ENCODE measurements around the gene ARHGEF7. TPM values are rescaled to one million over a fixed set of nuclear protein-coding genes. Genes with fewer than 3 reads are reported as not detected.
A peak's percentile ranks its signal among the peaks of the same experiment; 100 is the strongest.

ARHGEF7 gene
- total RNA-seq, 2 experiments from 2014 or later: 67.9 to 68.9 TPM

GRCh38 chr13:111130116-111130508 is 15.0 kb downstream of the ARHGEF7 start:
- Mint-ChIP-seq H3K27ac (no peak overlapping the region), H3K36me3 (ENCODE audit: low read depth) (no peaks in the 10 kb centered on the region), H3K4me1 (no peaks in the 10 kb centered on the region), H3K9me3 (peaks cover 3% of the 10 kb centered on the region), H3K4me3 (no peak overlapping the region), H3K27me3 (peaks cover 33% of the 10 kb centered on the region)
- POLR2A ChIA-PET: no interaction called here
- DNase-seq: no peak
- CTCF ChIA-PET: interaction anchor here (0.8 kb wide), 1 partner anchor 63 kb away, joined by 3 read pairs; no protein-coding TSS in a partner anchor

GRCh38 chr13:111131048-111131447 is 15.9 kb downstream of the ARHGEF7 start:
- Mint-ChIP-seq H3K27ac (no peak overlapping the region), H3K36me3 (ENCODE audit: low read depth) (no peaks in the 10 kb centered on the region), H3K4me1 (no peaks in the 10 kb centered on the region), H3K9me3 (peaks cover 3% of the 10 kb centered on the region), H3K4me3 (no peak overlapping the region), H3K27me3 (peaks cover 31% of the 10 kb centered on the region)
- no peak for DNase-seq
- POLR2A ChIA-PET: no interaction called here
- CTCF ChIA-PET: interaction anchor here (0.6 kb wide), 1 partner anchor 385 kb away, joined by 5 read pairs; no protein-coding TSS in a partner anchor

- POLR2A ChIA-PET: no interaction called here
- Mint-ChIP-seq H3K4me3 (no peak overlapping the region), H3K4me1 (no peaks in the 10 kb centered on the region), H3K9me3 (peaks cover 3% of the 10 kb centered on the region), H3K27me3 (peaks cover 32% of the 10 kb centered on the region), H3K27ac (no peak overlapping the region), H3K36me3 (ENCODE audit: low read depth) (no peaks in the 10 kb centered on the region)
- DNase-seq: no peak
- CTCF ChIA-PET: no interaction called here
Measured at GRCh38 chr13:111131611-111132010, 16.5 kb downstream of the ARHGEF7 start.

- CTCF ChIA-PET: no interaction called here
Measured at GRCh38 chr13:111132948-111133347, 17.8 kb downstream of the ARHGEF7 start.

GRCh38 chr13:111139452-111139851 is 24.3 kb downstream of the ARHGEF7 start:
- Mint-ChIP-seq H3K27me3 (peaks cover 55% of the 10 kb centered on the region), H3K9me3 (no peaks in the 10 kb centered on the region), H3K4me1 (no peaks in the 10 kb centered on the region), H3K27ac (no peak overlapping the region), H3K36me3 (ENCODE audit: low read depth) (no peaks in the 10 kb centered on the region), H3K4me3 (no peak overlapping the region)
- ChIA-PET POLR2A (no interaction called here), CTCF (no interaction called here)
- DNase-seq: no peak

More at GRCh38 chr13:111132948-111133347, 17.8 kb downstream of the ARHGEF7 start:
- POLR2A ChIA-PET: no interaction called here
- H3K27ac Mint-ChIP-seq: no peak overlapping the region
- H3K4me1 Mint-ChIP-seq: no peaks in the 10 kb centered on the region
- H3K9me3 Mint-ChIP-seq: peaks cover 3% of the 10 kb centered on the region
- H3K4me3 Mint-ChIP-seq: no peak overlapping the region
- DNase-seq: no peak
- H3K36me3 Mint-ChIP-seq (ENCODE audit: low read depth): no peaks in the 10 kb centered on the region
- peaks cover 35% of the 10 kb centered on the region for H3K27me3 Mint-ChIP-seq

GRCh38 chr13:111139873-111140561 is 24.9 kb downstream of the ARHGEF7 start:
- POLR2A ChIA-PET: no interaction called here
- H3K4me3 Mint-ChIP-seq: no peak overlapping the region
- peaks cover 60% of the 10 kb centered on the region for H3K27me3 Mint-ChIP-seq
- H3K36me3 Mint-ChIP-seq (ENCODE audit: low read depth): no peaks in the 10 kb centered on the region
- no peak for DNase-seq
- CTCF ChIA-PET: no interaction called here
- H3K27ac Mint-ChIP-seq: no peak overlapping the region
- no peaks in the 10 kb centered on the region for H3K4me1 Mint-ChIP-seq
- H3K9me3 Mint-ChIP-seq: no peaks in the 10 kb centered on the region

- Mint-ChIP-seq H3K4me3 (no peak overlapping the region), H3K36me3 (ENCODE audit: low read depth) (no peaks in the 10 kb centered on the region), H3K4me1 (no peaks in the 10 kb centered on the region), H3K27me3 (peaks cover 60% of the 10 kb centered on the region), H3K9me3 (no peaks in the 10 kb centered on the region), H3K27ac (no peak overlapping the region)
- DNase-seq: no peak
- CTCF ChIA-PET: no interaction called here
- POLR2A ChIA-PET: interaction anchor here (0.7 kb wide), 1 partner anchor 246 kb away, joined by 3 read pairs; no protein-coding TSS in a partner anchor
Measured at GRCh38 chr13:111140562-111141105, 25.5 kb downstream of the ARHGEF7 start.

- DNase-seq: no peak
- no peaks in the 10 kb centered on the region for H3K36me3 Mint-ChIP-seq (ENCODE audit: low read depth)
- H3K27me3 Mint-ChIP-seq: peaks cover 62% of the 10 kb centered on the region
- no peaks in the 10 kb centered on the region for H3K4me1 Mint-ChIP-seq
- ChIA-PET POLR2A (no interaction called here), CTCF (no interaction called here)
- H3K9me3 Mint-ChIP-seq: no peaks in the 10 kb centered on the region
- H3K27ac Mint-ChIP-seq: no peak overlapping the region
- H3K4me3 Mint-ChIP-seq: no peak overlapping the region
Measured at GRCh38 chr13:111142472-111142871, 27.4 kb downstream of the ARHGEF7 start.

GRCh38 chr13:111143865-111144540 is 28.9 kb downstream of the ARHGEF7 start:
- Mint-ChIP-seq H3K9me3 (no peaks in the 10 kb centered on the region), H3K36me3 (ENCODE audit: low read depth) (no peaks in the 10 kb centered on the region), H3K4me1 (no peaks in the 10 kb centered on the region), H3K27ac (no peak overlapping the region), H3K4me3 (no peak overlapping the region), H3K27me3 (peaks cover 61% of the 10 kb centered on the region)
- ChIA-PET POLR2A (no interaction called here), CTCF (no interaction called here)
- DNase-seq: no peak

GRCh38 chr13:111145071-111145470 is 30.0 kb downstream of the ARHGEF7 start:
- CTCF ChIA-PET: no interaction called here
- POLR2A ChIA-PET: no interaction called here
- no peaks in the 10 kb centered on the region for H3K9me3 Mint-ChIP-seq

GRCh38 chr13:111145506-111145905 is 30.4 kb downstream of the ARHGEF7 start:
- H3K4me1 Mint-ChIP-seq: no peaks in the 10 kb centered on the region
- peaks cover 64% of the 10 kb centered on the region for H3K27me3 Mint-ChIP-seq
- no peak overlapping the region for H3K4me3 Mint-ChIP-seq
- H3K36me3 Mint-ChIP-seq (ENCODE audit: low read depth): no peaks in the 10 kb centered on the region
- CTCF ChIA-PET: no interaction called here
- DNase-seq: no peak
- no peak overlapping the region for H3K27ac Mint-ChIP-seq
- no peaks in the 10 kb centered on the region for H3K9me3 Mint-ChIP-seq
- POLR2A ChIA-PET: no interaction called here

More at GRCh38 chr13:111145071-111145470, 30.0 kb downstream of the ARHGEF7 start:
- no peak for DNase-seq
- no peak overlapping the region for H3K4me3 Mint-ChIP-seq
- H3K4me1 Mint-ChIP-seq: no peaks in the 10 kb centered on the region
- peaks cover 64% of the 10 kb centered on the region for H3K27me3 Mint-ChIP-seq
- H3K27ac Mint-ChIP-seq: no peak overlapping the region
- H3K36me3 Mint-ChIP-seq (ENCODE audit: low read depth): no peaks in the 10 kb centered on the region

- ChIA-PET CTCF (no interaction called here), POLR2A (interaction anchor here (0.6 to 1.5 kb wide), 4 partner anchors 25 to 59 kb away, joined by 3 to 6 read pairs (median 4); no protein-coding TSS in a partner anchor)
- DNase-seq: no peak
- peak overlapping the region; percentile 89 for H3K4me3 Mint-ChIP-seq
- peaks cover 27% of the 10 kb centered on the region for H3K4me1 Mint-ChIP-seq
- H3K27me3 Mint-ChIP-seq: peaks cover 31% of the 10 kb centered on the region
- peaks cover 24% of the 10 kb centered on the region for H3K36me3 Mint-ChIP-seq (ENCODE audit: low read depth)
- H3K9me3 Mint-ChIP-seq: no peaks in the 10 kb centered on the region
- H3K27ac Mint-ChIP-seq: peak overlapping the region; percentile 91
Measured at GRCh38 chr13:111152844-111153243, 37.7 kb downstream of the ARHGEF7 start.

- Mint-ChIP-seq H3K4me3 (peak overlapping the region; percentile 89), H3K36me3 (ENCODE audit: low read depth) (peaks cover 24% of the 10 kb centered on the region), H3K9me3 (no peaks in the 10 kb centered on the region), H3K27me3 (peaks cover 27% of the 10 kb centered on the region), H3K27ac (peak overlapping the region; percentile 91), H3K4me1 (peaks cover 27% of the 10 kb centered on the region)
- ChIA-PET POLR2A (interaction anchor here (0.6 to 1.5 kb wide), 3 partner anchors 24 to 40 kb away, joined by 3 to 6 read pairs (median 4); no protein-coding TSS in a partner anchor), CTCF (no interaction called here)
- DNase-seq: peak; percentile 93
Measured at GRCh38 chr13:111153279-111153976, 38.3 kb downstream of the ARHGEF7 start.

All from activated CD4-positive, alpha-beta memory T cell treated with anti-CD3 and anti-CD28 coated beads, Interleukin-2, amount 10 ng/mL, durations not matched to agents 7 days and 5 days (primary cell).